Measurements from ENCODE around the gene PTPRJ. TPM values are rescaled to one million over a fixed set of nuclear protein-coding genes. Genes with fewer than 3 reads are reported as not detected.

The PTPRJ gene
- total and polyA plus RNA-seq, 2 of the 13 experiments (the other 11 are each of a cell fraction or from before 2014, with no cell fraction given) = 1.0 to 1.2 TPM

DNA sequence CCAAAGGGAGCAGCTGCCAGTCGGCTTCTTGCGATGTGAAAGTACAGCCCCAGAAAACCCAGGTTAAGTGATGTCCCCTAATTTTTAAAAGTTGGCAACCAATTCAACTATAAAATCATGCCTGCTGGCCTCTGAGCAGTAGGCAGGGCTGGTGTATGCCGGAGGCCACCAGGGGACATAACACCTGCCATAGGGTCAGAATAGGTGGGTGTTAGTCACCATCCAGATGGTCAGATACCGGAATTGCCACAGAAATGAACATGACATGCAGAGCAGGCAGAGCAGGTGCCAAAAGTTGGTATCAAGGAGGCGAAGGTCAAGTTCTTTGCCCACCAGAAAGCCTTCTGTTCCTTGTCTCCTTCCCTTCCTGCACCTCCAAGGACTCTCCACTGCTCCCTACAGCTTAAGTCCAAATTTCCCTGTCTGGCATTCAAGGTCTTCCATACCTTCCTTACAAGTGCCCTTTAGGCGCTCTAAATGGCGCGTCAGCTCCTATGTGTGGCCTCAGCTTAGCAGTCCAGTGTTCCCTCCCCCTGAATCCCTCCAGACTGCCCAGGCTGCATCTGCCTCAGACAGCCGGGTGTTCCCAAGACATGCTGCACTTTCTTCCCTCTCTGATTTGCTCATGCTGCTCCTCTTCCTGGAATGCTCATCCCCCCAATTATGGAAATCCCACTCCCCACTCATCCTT lies 45.1 kb downstream of the PTPRJ start:
- H3K4me2 ChIP-seq (ENCODE audit: low read depth, low read length) = no peak overlapping the region
- ChIA-PET POLR2A (no interaction called here), CTCF (ENCODE audit: low intra/inter-chr PET ratio, low total read pairs) (no interaction called here)
- H3K27me3 ChIP-seq (ENCODE audit: control insufficient read depth in 1 of 2, insufficient read depth in 2 of 2, low read length in 2 of 2) = no peaks in the 10 kb centered on the region
- H3K9ac ChIP-seq (ENCODE audit: insufficient read depth, low read depth, low read length) = no peak overlapping the region
- no TSS peak for BruUV-seq (replicated peaks)
- H4K20me1 ChIP-seq (ENCODE audit: insufficient read depth, low read length) = no peaks in the 10 kb centered on the region
- in situ Hi-C loops (cut with HindIII; ENCODE audit: extremely low pct_ligation_motif_present, low pct_unique_long_range_greater_than_20kb) = no loop called here
- intact Hi-C loops (cut with micrococcal nuclease; ENCODE audit: unreplicated experiment) = no loop called here
- H2AFZ ChIP-seq (ENCODE audit: low read length) = no peak overlapping the region
- no peak overlapping the region for H3K27ac ChIP-seq (ENCODE audit: extremely low read length, insufficient read depth, low read length)
- no peak overlapping the region for H3K4me3 ChIP-seq (replicated peaks in 1 of 3; ENCODE audit: insufficient read depth in 1 of 3, low read depth in 2 of 3, low read length in 3 of 3)
- ATAC-seq = peak; percentile 36; the same call in 2 of the 3 replicates
- no peaks in the 10 kb centered on the region for H3K79me2 ChIP-seq (ENCODE audit: insufficient read depth, low read length)
- no peak for FAIRE-seq
- WGBS (ENCODE audit: low lambda C conversion rate) = 82% methylated on average over 9 of the region's 9 CpGs
- H3K36me3 ChIP-seq (replicated peaks in 1 of 2; ENCODE audit: control insufficient read depth in 1 of 2, insufficient read depth in 2 of 2, low read length in 2 of 2) = no peaks in the 10 kb centered on the region
- no peaks in the 10 kb centered on the region for H3K9me3 ChIP-seq (ENCODE audit: low read length)
- DNase-seq (ENCODE audit: low spot score) = no peak
- TF ChIP-seq, protein P1, sequence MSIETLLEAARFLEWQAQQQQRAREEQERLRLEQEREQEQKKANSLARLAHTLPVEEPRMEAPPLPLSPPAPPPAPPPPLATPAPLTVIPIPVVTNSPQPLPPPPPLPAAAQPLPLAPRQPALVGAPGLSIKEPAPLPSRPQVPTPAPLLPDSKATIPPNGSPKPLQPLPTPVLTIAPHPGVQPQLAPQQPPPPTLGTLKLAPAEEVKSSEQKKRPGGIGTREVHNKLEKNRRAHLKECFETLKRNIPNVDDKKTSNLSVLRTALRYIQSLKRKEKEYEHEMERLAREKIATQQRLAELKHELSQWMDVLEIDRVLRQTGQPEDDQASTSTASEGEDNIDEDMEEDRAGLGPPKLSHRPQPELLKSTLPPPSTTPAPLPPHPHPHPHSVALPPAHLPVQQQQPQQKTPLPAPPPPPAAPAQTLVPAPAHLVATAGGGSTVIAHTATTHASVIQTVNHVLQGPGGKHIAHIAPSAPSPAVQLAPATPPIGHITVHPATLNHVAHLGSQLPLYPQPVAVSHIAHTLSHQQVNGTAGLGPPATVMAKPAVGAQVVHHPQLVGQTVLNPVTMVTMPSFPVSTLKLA (IDR thresholded peaks at IDR 0.05) = no peak
- TF ChIP-seq, protein P2, sequence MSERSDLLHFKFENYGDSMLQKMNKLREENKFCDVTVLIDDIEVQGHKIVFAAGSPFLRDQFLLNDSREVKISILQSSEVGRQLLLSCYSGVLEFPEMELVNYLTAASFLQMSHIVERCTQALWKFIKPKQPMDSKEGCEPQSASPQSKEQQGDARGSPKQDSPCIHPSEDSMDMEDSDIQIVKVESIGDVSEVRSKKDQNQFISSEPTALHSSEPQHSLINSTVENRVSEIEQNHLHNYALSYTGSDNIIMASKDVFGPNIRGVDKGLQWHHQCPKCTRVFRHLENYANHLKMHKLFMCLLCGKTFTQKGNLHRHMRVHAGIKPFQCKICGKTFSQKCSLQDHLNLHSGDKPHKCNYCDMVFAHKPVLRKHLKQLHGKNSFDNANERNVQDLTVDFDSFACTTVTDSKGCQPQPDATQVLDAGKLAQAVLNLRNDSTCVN (CRISPR knock-in tag; IDR thresholded peaks at IDR 0.05; ENCODE audit: borderline replicate concordance) = no peak
- TF ChIP-seq, protein P3, sequence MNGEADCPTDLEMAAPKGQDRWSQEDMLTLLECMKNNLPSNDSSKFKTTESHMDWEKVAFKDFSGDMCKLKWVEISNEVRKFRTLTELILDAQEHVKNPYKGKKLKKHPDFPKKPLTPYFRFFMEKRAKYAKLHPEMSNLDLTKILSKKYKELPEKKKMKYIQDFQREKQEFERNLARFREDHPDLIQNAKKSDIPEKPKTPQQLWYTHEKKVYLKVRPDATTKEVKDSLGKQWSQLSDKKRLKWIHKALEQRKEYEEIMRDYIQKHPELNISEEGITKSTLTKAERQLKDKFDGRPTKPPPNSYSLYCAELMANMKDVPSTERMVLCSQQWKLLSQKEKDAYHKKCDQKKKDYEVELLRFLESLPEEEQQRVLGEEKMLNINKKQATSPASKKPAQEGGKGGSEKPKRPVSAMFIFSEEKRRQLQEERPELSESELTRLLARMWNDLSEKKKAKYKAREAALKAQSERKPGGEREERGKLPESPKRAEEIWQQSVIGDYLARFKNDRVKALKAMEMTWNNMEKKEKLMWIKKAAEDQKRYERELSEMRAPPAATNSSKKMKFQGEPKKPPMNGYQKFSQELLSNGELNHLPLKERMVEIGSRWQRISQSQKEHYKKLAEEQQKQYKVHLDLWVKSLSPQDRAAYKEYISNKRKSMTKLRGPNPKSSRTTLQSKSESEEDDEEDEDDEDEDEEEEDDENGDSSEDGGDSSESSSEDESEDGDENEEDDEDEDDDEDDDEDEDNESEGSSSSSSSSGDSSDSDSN (CRISPR knock-in tag; IDR thresholded peaks at IDR 0.05) = no peak
- no peak for TF ChIP-seq THAP11 (CRISPR knock-in tag; IDR thresholded peaks at IDR 0.05)
- TF ChIP-seq SP140L (CRISPR knock-in tag; IDR thresholded peaks at IDR 0.05; ENCODE audit: borderline replicate concordance) = no peak
- H3K4me1 ChIP-seq (ENCODE audit: insufficient read depth, low read length) = no peaks in the 10 kb centered on the region
